ENCODE results near the gene CST3.

The CST3 gene

GRCh38 chr20:23632711-23633573 lies 4.8 kb downstream of the CST3 start:
- FAIRE-seq (no peak), DNase-seq (ENCODE audit: insufficient read length, low spot score) (no peak)
- no peak for TF ChIP-seq POLR2A (IDR thresholded peaks at IDR 0.05; ENCODE audit: low read depth, low read length)

GRCh38 chr20:23631981-23632710 lies 5.6 kb downstream of the CST3 start:
- DNase-seq (ENCODE audit: insufficient read length, low spot score): no peak
- FAIRE-seq: no peak
- TF ChIP-seq POLR2A (IDR thresholded peaks at IDR 0.05; ENCODE audit: low read depth, low read length): no peak

- FAIRE-seq (no peak), DNase-seq (ENCODE audit: insufficient read length, low spot score) (no peak)
- TF ChIP-seq POLR2A (IDR thresholded peaks at IDR 0.05; ENCODE audit: low read depth, low read length): no peak
Observed at GRCh38 chr20:23631226-23631822, 6.4 kb downstream of the CST3 start.

- DNase-seq (ENCODE audit: insufficient read length, low spot score): no peak
- FAIRE-seq: no peak
- TF ChIP-seq POLR2A (IDR thresholded peaks at IDR 0.05; ENCODE audit: low read depth, low read length): no peak
Observed at GRCh38 chr20:23630392-23630849, 7.3 kb downstream of the CST3 start.

GRCh38 chr20:23629542-23630391 lies 8.0 kb downstream of the CST3 start:
- no peak for FAIRE-seq
- TF ChIP-seq POLR2A (IDR thresholded peaks at IDR 0.05; ENCODE audit: low read depth, low read length): no peak
- DNase-seq (ENCODE audit: insufficient read length, low spot score): no peak

- FAIRE-seq: peak; percentile 93
Observed at GRCh38 chr20:23629017-23629541, 8.7 kb downstream of the CST3 start.

GRCh38 chr20:23628402-23629016 lies 9.2 kb downstream of the CST3 start:
- FAIRE-seq: no peak
- no peak for TF ChIP-seq POLR2A (IDR thresholded peaks at IDR 0.05; ENCODE audit: low read depth, low read length)
- DNase-seq (ENCODE audit: insufficient read length, low spot score): no peak

More at GRCh38 chr20:23629017-23629541, 8.7 kb downstream of the CST3 start:
- peak; percentile 77 for DNase-seq (ENCODE audit: insufficient read length, low spot score)
- no peak for TF ChIP-seq POLR2A (IDR thresholded peaks at IDR 0.05; ENCODE audit: low read depth, low read length)

- TF ChIP-seq POLR2A (IDR thresholded peaks at IDR 0.05; ENCODE audit: low read depth, low read length): no peak
- no peak for DNase-seq (ENCODE audit: insufficient read length, low spot score)
- no peak for FAIRE-seq
Observed at GRCh38 chr20:23627501-23627900, 10.3 kb downstream of the CST3 start.

GRCh38 chr20:23626040-23626620 lies 11.6 kb downstream of the CST3 start:
- no peak for DNase-seq (ENCODE audit: insufficient read length, low spot score)
- no peak for TF ChIP-seq POLR2A (IDR thresholded peaks at IDR 0.05; ENCODE audit: low read depth, low read length)
- FAIRE-seq: no peak

- no peak for TF ChIP-seq POLR2A (IDR thresholded peaks at IDR 0.05; ENCODE audit: low read depth, low read length)
- DNase-seq (ENCODE audit: insufficient read length, low spot score) (no peak), FAIRE-seq (no peak)
Observed at GRCh38 chr20:23625236-23625964, 12.4 kb downstream of the CST3 start.

- FAIRE-seq (no peak), DNase-seq (ENCODE audit: insufficient read length, low spot score) (no peak)
- no peak for TF ChIP-seq POLR2A (IDR thresholded peaks at IDR 0.05; ENCODE audit: low read depth, low read length)
Observed at GRCh38 chr20:23624324-23624691, 13.4 kb downstream of the CST3 start.

Measured in H54 (cell line).